Mucosa of gallbladder (tissue), 1 donor: ENCODE data around the gene LRP1-AS. TPM values are rescaled to one million over a fixed set of nuclear protein-coding genes. Genes with fewer than 3 reads are reported as not detected.
"Not testable (repeated sequence)": the region's sequence is repeated elsewhere in the genome, so short reads cannot be mapped to it uniquely, and the experiment has no call there.

Experiments used
- DNase-seq: peaks from one replicate; pipeline ENCODE4 v3.0.0-alpha.2; 2020; ENCODE audit warnings: low spot score
- total RNA-seq: library from RNA; stranded (reverse); gene quantifications from one replicate; pipeline ENCODE4 v1.2.1, GENCODE V29; 2021
- donor health status: DM: no; HTN: no; CAD: no.

LRP1-AS gene
- total RNA-seq, 1 donor from 2014 or later = not detected

DNA sequence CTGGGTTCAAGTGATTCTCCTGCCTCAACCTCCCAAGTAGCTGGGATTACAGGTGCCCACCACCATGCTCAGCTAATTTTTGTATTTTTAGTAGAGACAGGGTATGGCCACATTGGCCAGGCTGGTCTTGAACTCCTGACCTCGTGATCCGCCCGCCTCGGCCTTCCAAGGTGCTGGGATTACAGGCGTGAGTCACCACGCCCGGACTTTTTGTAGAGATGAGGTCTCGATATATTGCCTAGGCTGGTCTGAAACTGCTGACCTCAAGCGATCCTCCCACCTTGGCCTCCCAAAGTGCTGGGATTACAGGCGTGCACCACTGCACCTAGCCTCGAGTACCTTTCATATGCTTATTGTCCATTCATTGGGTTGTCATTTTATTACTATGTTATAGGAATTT lies 26.7 kb downstream of the LRP1-AS start:
- DNase-seq = not testable (repeated sequence)

DNA sequence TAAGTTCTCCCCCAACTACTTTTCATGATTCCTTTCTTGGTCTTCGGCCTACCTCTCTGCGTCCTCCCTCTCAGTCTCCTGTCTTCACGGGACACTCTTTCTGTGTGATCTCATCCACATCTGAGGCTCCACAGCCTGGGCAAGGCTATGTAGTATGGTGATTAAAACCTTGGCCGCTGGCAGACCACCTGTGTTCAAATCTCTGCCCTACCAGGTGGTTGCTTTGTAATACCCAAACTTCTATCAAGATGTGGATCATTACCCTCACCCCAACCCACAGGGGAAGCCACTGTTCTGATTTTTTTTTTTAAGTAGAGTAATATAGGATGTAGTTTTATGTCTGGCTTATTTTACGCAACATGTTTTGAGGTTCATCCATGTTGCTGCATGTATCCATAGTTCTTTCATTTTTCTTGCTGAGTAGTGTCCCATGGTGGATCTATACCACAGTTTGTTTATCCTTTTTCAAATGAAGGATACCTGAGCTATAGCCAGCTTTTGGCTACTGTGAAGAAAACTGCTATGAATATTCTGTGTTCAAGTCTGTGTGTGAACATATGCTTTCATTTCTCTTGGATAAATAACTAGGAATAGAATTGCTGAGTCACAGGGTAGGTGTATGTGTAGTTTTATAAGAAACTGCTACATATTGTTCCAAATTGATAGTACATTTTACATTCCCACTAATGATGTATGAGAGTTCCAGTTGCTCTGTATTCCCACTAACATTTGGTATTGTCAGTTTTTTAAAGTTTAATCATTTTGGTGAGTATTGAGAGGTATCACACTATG lies 27.9 kb downstream of the LRP1-AS start:
- no peak for DNase-seq

GRCh38 chr12:57118711-57119271 lies 28.6 kb downstream of the LRP1-AS start:
- no peak for DNase-seq

DNA sequence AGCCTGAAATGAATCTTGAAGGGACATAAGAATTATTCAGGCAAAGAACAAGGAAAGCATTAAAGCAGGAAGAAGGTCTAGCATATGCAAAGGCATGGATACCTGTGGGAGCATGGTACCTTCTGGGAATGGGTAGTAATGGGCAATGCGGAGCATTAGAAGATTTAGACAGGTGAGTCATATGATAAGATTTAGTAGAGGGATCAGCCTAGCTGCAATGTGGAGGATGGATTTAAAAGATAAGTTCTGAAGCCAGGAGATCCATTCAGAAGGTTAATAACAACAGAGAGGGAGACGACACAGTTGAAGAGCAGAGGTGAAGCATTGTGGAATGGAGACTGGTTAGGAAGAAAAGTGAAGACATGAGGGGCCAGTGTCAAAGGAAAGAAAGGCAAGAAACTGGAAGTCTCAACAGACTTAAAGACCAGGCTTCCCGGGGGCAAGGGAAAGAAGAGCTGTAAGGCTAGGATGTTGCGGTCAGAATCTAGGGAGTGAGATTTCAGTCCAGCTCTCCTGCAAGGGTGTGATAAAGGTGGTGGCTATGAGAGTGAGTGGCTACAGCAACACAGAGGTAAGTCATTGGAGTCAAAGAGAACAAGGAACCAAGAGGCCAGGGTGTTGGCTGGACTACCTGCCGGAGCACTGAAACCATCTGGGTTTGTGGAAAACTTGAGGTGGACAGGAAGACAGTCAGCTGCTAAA lies 30.7 kb downstream of the LRP1-AS start:
- no peak for DNase-seq

GRCh38 chr12:57112492-57113294 lies 34.7 kb downstream of the LRP1-AS start:
- no peak for DNase-seq

DNA sequence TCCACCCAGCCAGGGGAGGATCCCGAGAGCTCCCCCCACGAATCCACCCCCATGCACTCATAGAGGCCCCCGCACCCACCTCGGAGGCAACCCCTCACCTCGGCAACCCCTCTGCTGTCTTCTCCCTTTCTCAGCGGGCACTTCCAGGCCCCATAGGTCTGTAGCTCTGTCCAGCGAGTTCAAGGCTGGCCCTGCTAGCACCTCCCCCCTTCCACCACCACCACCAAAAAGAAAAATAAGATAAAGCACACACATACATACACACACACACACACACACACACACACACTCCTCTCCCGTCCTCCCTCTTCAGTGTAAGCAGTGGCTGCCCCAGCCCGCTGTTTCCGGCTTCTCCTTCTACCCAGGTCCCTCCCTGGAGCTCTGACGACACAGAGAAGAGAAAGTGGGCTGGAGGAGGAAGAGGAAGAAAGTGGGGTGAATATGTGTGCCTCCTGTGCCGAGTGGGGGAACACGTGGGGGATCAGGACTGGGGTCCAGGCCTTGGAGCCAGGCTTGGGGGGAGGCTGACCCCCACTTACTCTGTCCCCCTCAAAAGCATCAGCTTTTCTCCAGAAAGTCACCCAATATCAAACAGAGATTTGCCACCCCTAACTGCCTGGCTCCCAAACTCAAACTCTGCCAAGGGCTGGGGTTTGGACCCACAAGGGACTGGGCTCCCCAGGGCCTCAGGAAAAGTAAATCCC lies 36.2 kb downstream of the LRP1-AS start, which contains the start of gene STAT6:
STAT6 (minus strand) TSS at position 332 of the 704 bp plus-strand sequence. CDS start 3,084 bp downstream, outside the sequence.
- peak; percentile 89 for DNase-seq

DNA sequence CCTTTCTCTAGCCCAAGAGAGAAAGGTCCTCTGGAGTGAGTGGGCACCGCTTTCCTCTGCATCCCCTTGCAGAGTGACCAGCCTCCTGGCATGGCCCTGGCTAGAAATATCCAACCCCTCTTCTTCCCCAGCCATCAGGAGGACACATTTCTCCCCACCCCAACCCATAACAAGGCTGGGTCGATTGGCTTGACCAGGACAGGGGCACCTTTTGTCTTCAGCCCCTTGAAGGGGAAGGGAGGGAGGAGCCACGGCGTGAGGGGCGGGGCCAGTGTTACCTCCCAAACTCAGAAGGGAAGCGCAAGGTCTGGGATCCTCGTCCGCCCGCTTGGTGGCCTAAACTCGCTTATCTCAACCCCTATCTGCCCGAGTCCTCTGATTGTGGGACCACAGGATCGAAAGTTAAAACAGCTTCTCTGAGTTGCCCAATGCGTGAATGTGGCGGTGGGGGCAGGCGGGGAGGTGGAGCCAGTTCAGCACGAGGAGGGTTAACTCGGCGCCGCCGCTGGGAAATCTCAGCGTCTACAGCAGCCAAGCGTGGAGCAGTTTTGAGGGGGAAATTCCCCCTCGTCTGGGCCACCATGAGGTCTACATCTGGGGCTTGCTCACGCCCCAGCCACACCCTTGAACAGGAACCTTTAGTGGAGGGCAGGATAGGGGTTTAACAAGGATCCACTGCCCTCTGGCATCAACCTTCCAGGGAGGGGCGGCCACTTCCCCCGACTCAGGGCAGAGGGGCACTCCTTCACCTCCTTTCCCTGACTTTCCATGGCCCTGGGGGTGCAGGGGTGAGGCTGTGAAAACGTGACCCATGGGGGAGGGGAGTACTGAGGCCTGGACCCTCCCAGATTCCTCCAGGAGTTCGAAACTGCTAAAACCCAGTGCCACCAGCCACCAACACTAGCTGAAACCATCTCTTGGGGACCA lies 37.1 kb downstream of the LRP1-AS start:
- DNase-seq = peak; percentile 57

GRCh38 chr12:57109207-57110103 lies 38.0 kb downstream of the LRP1-AS start:
- DNase-seq = no peak

DNA sequence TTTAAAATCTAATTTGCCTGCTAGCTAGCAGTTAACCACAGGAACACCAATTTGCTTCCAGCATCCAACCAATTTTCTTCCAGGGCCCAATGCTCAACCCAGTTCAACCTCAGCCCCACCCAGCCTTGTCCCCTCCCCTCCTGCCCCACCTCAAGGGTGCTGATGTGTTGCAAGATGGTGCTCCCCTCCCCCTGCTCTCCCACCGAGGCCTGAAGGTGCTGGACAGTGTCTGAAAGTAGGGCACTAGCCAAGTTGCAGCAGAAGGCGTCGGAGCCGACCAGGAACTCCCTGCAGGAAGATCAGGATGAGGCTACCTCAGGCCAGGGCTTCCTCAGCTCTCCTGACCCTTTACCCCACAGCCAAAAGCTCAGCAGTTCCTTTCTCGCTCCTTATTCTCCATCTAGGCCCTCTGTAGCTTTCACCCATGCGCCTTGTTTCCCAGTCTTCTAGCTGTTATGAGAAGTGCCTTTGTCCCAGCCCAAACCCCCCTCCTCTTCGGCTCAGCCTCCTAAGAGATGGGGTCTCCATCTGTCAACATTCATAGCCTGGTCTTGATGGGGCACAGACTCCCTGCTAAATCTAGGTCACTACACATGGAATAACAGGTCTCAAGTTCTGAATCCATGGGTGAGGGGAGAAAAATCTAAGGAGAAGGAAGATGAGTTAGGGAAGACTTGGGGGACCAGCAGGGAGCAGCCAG lies 39.8 kb downstream of the LRP1-AS start:
- no peak for DNase-seq

DNA sequence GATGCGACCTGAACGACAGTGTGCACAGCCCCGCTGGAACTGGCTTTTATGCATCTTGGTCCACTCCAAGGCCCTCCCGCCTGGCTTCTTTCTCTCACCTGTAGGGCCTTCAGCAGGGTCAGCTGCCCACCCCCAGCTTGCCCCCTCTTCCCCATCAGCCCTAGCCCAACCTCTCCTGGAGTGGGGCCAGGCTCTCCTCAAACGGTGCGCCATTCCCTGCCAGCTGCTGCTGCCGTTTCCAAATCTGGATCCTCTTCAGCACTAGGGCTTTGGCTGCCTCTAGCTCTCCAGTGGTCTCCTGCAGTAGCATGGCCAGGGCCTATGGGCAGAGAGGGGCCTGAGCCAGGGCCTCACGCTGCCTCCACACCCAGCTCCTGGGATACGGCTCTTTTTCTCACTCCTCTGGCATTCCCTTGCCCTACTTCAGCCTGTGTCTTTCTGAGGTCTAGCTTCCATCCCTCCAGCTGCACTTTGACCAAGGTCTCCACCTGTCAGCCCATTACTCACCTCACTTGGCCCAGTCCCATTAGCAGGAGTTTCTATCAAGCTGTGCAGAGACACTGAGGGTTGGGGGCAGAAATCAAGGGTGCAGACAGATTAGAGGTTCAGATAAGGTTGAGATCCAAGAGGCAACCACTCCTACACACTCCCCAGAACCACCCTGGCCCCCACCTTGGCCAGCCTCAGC lies 41.3 kb downstream of the LRP1-AS start:
- no peak for DNase-seq

- DNase-seq = no peak
Observed at GRCh38 chr12:57105011-57105753, 42.2 kb downstream of the LRP1-AS start.

DNA sequence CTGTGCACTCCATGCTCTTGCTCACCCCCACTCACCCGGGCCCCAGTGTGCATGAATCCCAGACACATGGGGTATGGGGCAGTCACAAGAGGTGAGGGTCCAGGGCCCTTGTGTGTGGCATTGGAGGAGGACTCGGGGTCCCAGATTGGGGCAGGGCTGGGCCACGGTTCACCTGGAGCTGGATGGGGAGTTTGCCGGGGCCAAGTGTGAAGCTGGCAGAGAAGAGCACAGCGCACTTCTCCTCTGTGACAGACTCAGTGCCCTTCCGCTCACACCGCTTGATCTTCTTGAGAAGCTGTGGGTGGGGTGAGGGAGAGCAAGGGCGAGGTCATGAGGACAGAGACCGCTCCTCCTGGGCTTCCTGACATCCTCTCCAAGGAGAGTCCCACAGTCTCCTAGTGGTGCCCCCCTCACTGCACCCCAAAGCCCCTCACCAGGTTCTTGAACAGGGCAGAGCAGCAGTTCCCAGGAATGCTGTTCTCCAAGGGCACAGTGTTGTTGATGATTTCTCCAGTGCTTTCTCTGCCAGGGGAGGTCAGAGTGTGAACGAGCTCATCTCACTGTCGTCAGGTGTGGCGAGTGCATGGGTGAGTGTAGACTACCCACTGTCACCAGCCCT lies 43.0 kb downstream of the LRP1-AS start:
- no peak for DNase-seq

DNA sequence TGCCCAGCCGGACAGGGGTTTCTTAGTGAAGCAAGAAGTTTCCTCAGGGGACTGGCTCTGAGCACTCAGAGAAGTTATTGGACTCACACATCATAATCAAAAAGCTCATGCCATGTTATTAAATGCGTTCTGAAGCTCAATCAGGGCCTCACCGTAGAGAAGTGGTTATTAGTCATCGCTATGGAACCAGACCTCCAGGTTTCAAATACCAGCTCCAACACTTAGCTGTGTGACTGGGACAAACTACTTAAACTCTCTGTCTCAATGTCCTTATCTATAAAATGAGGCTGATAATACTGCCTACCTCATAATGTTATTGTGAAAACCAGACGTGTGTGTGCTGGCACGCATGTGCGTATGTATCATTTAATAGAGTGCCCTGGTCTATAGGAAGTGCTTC lies 43.6 kb downstream of the LRP1-AS start:
- DNase-seq = no peak

DNA sequence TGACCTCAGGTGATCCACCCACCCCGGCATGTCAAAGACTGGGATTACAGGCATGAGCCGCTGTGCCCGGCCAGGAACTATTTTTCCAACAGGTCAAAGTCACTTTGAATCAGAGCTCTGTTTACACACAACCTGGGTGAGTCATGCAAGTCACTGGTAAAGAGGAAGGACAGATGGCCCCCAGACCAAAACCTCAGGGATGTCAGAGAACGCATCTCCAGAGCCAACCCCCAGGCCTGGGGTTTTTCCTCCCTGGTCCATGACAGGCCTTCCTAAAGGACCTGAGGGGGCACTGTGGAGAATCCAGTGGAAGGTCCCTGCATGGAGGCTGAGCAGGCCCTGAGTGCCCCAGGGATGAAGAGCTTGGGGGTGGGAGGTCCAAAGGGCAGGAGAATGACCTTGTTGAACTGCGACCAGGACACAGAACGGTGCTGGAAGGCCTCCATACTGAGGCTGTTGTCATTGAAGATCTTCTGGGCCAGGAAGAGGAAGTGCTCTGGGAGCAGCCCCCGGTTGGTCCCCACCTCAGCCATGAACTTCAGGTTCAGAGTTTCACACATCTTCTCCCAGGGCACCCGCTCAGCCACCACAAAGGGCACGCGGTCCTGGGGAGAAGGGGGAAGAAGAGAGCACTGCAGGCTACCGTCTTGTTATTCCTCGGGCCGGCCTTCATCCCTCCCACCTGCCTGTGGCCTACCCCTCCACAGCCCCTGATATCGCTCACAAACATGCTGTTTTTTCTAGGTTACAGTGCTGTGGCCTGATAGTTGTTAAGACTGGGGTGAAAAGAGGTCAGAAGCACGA lies 45.3 kb downstream of the LRP1-AS start:
- DNase-seq = peak; percentile 55

DNA sequence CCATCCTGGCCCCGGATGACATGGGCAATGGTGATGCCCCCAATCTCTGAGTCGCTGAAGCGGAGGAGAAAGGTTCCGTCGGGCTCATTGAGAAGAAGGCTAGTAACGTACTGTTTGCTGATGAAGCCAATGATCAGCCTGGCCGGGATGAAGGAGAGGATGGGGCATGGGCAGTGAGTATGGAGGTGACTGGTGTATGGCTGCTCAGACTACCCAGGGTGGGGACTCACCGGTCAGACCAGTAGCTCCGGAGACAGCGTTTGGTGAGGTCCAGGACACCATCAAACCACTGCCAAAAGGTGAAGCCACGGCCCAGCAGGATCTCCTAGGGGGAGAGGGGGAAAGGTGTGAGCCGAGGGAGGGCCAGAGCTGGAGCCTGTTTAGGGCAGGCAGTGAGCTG lies 47.7 kb downstream of the LRP1-AS start:
- no peak for DNase-seq
